DOHH2 (cell line): ENCODE measurements around the gene MFAP3L.

Experiments
- H3F3A ChIP-seq: fragments of 200-600 bp; sonication (generic), shearing (Covaris generic); 2 replicates; pipeline ENCODE4 v1.6.0; 2016; ENCODE audit warnings: antibody characterized with exemption, mild to moderate bottlenecking; ENCODE audit not compliant: control insufficient read depth, insufficient read depth
- H3K27ac ChIP-seq: fragments of 200-600 bp; sonication (generic); 2 replicates; pipeline ENCODE4 v1.5.1; 2014; ENCODE audit warnings: low read depth, mild to moderate bottlenecking, low read length, moderate library complexity
- H3K27me3 ChIP-seq: fragments of 200-600 bp; sonication (generic); 2 replicates; pipeline ENCODE4 v1.6.1; 2014; ENCODE audit warnings: mild to moderate bottlenecking, low read length, mixed read lengths; ENCODE audit not compliant: control insufficient read depth
- H3K36me3 ChIP-seq: fragments of 200-600 bp; sonication (generic); 2 replicates; pipeline ENCODE4 v1.6.1; 2014; ENCODE audit warnings: mild to moderate bottlenecking, low read length, moderate library complexity, mixed read lengths; ENCODE audit not compliant: control insufficient read depth
- H3K4me1 ChIP-seq: fragments of 200-600 bp; sonication (generic); 2 replicates; pipeline ENCODE4 v1.6.1; 2014; ENCODE audit warnings: mild to moderate bottlenecking, low read length, mixed read lengths; ENCODE audit not compliant: control insufficient read depth
- H3K4me2 ChIP-seq: fragments of 200-600 bp; sonication (generic); 2 replicates; pipeline ENCODE4 v1.6.0; 2014; ENCODE audit warnings: mild to moderate bottlenecking, low read length, moderate library complexity
- H3K4me3 ChIP-seq: fragments of 200-600 bp; sonication (generic); 2 replicates; pipeline ENCODE4 v1.5.1; 2014; ENCODE audit warnings: mild to moderate bottlenecking, low read length, mixed read lengths
- H3K79me2 ChIP-seq: fragments of 200-600 bp; sonication (generic); 2 replicates; pipeline ENCODE4 v1.6.1; 2014; ENCODE audit warnings: mild to moderate bottlenecking, low read length, mixed read lengths; ENCODE audit not compliant: control insufficient read depth
- H3K9me2 ChIP-seq: fragments of 200-600 bp; sonication (generic); replicated peaks from 2 replicates; pipeline ENCODE4 v1.6.1; 2014; ENCODE audit warnings: mild to moderate bottlenecking, low read length, mixed read lengths; ENCODE audit not compliant: control insufficient read depth
- H3K9me3 ChIP-seq: fragments of 200-600 bp; sonication (generic); 2 replicates; pipeline ENCODE4 v1.6.1; 2014; ENCODE audit warnings: antibody characterized with exemption, low read length, mixed read lengths; ENCODE audit not compliant: control insufficient read depth, insufficient read depth
- H4K20me1 ChIP-seq: fragments of 200-600 bp; sonication (generic); 2 replicates; pipeline ENCODE4 v1.6.0; 2014; ENCODE audit warnings: low read depth, mild to moderate bottlenecking, antibody characterized with exemption, low read length, moderate library complexity; ENCODE audit not compliant: control insufficient read depth, insufficient read depth
- CTCF ChIP-seq: fragments of 200-600 bp; sonication (generic); IDR thresholded peaks from one replicate; pipeline ENCODE4 v1.5.1; 2014; ENCODE audit warnings: antibody characterized with exemption, mild to moderate bottlenecking, low read depth, low read length; ENCODE audit not compliant: poor library complexity, severe bottlenecking
- EZH2phosphoT487 ChIP-seq: fragments of 200-600 bp; sonication (generic); IDR thresholded peaks from 2 replicates; pipeline ENCODE4 v1.6.1; 2017; ENCODE audit warnings: borderline replicate concordance, mild to moderate bottlenecking, antibody characterized with exemption, low read length, moderate library complexity, mixed read lengths

The MFAP3L gene

GRCh38 chr4:170004651-170005295 is 21.4 kb downstream of the MFAP3L start:
- Histone ChIP-seq H3K79me2 (no peaks in the 10 kb centered on the region), H3F3A (no peaks in the 10 kb centered on the region), H3K4me2 (no peak overlapping the region), H4K20me1 (no peaks in the 10 kb centered on the region), H3K36me3 (no peaks in the 10 kb centered on the region), H3K9me2 (no peaks in the 10 kb centered on the region), H3K4me1 (no peaks in the 10 kb centered on the region), H3K27ac (no peak overlapping the region), H3K27me3 (no peaks in the 10 kb centered on the region), H3K4me3 (no peak overlapping the region), H3K9me3 (no peaks in the 10 kb centered on the region)
- TF ChIP-seq CTCF (no peak), EZH2phosphoT487 (no peak)

- Histone ChIP-seq H3K9me3 (no peaks in the 10 kb centered on the region), H3K4me2 (no peak overlapping the region), H3K4me3 (no peak overlapping the region), H4K20me1 (no peaks in the 10 kb centered on the region), H3K9me2 (no peaks in the 10 kb centered on the region), H3K27ac (no peak overlapping the region), H3K36me3 (no peaks in the 10 kb centered on the region), H3K27me3 (no peaks in the 10 kb centered on the region; the same call in 1 of the 2 replicates), H3F3A (no peaks in the 10 kb centered on the region), H3K79me2 (no peaks in the 10 kb centered on the region), H3K4me1 (no peaks in the 10 kb centered on the region)
- no peak for TF ChIP-seq EZH2phosphoT487
- no peak for TF ChIP-seq CTCF
These were observed 22.8 kb downstream of the MFAP3L start for GRCh38 chr4:170003071-170004070.

- Histone ChIP-seq H3K4me3 (no peak overlapping the region), H3K27ac (no peak overlapping the region), H3K79me2 (no peaks in the 10 kb centered on the region), H4K20me1 (no peaks in the 10 kb centered on the region), H3K9me2 (no peaks in the 10 kb centered on the region), H3K4me2 (no peak overlapping the region), H3K36me3 (no peaks in the 10 kb centered on the region), H3K4me1 (no peaks in the 10 kb centered on the region), H3F3A (no peaks in the 10 kb centered on the region), H3K9me3 (no peaks in the 10 kb centered on the region), H3K27me3 (no peaks in the 10 kb centered on the region; the same call in 1 of the 2 replicates)
- no peak for TF ChIP-seq CTCF
These were observed 24.4 kb downstream of the MFAP3L start for GRCh38 chr4:170001745-170002267.
